Nephron progenitor cell (in vitro differentiated cells): ENCODE results near the gene ZFP91.
A peak's percentile ranks its signal among the peaks of the same experiment; 100 is the strongest.

Source experiments
- DNase-seq: peaks from one replicate; pipeline ENCODE4 v3.0.0; 2021
- H3K27ac Mint-ChIP-seq: 2 replicates; pipeline ENCODE4 v1.8.0; 2021; ENCODE audit warnings: mild to moderate bottlenecking, moderate library complexity, mixed read lengths
- H3K27me3 Mint-ChIP-seq: 2 replicates; pipeline ENCODE4 v1.8.0; 2021; ENCODE audit warnings: mild to moderate bottlenecking, low read depth, mixed read lengths; ENCODE audit not compliant: poor library complexity
- H3K36me3 Mint-ChIP-seq: 2 replicates; pipeline ENCODE4 v1.8.0; 2021; ENCODE audit warnings: low read depth, mixed read lengths
- H3K4me1 Mint-ChIP-seq: 2 replicates; pipeline ENCODE4 v1.8.0; 2021; ENCODE audit warnings: mixed read lengths
- H3K4me3 Mint-ChIP-seq: 2 replicates; pipeline ENCODE4 v1.8.0; 2021; ENCODE audit warnings: mild to moderate bottlenecking, moderate library complexity, mixed read lengths
- H3K9me3 Mint-ChIP-seq: 2 replicates; pipeline ENCODE4 v1.8.0; 2021; ENCODE audit warnings: mild to moderate bottlenecking, moderate library complexity, mixed read lengths
- CTCF ChIP-seq: fragments of 200-600 bp; sonication (generic); IDR thresholded peaks from 2 replicates; pipeline ENCODE4 v1.5.0; 2021; ENCODE audit warnings: antibody characterized with exemption

Gene ZFP91

DNA sequence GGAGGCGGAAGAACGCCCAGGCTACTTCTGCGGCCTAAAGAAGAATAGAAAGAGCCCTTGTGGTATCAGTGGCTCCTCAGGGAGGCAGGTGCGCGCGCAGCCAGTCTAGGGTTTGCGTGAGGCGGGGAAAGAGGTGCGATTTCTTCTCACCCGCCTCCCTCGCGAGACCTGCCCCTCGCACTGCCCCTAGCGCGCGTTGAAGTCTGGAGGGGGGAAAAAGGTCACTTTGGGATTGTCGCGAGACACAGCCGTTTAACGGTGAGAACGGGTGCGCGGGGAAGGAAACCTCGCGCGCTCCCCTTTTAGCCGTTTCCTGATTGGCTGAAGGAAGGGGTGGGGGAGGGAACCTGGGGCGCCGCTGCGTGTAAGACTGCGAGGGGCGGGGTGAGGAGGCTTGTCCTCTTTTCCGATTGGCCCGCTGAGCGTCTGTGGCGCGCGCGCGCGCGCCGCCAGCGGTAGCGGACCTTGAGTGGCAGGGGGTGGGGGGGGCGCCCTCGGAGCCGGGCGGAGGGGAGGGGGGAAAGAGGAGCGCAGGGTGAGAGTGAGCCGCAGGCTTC lies at the start of gene ZFP91:
TSS of gene ZFP91 (plus strand) at position 429 of the 557 bp plus-strand sequence. CDS start 219 bp downstream, outside the sequence.
- H3K9me3 Mint-ChIP-seq: no peaks in the 10 kb centered on the region
- H3K4me1 Mint-ChIP-seq: peaks cover 63% of the 10 kb centered on the region
- peak within 1 kb of the TSS; percentile 100 for H3K27ac Mint-ChIP-seq
- no peaks in the 10 kb centered on the region for H3K36me3 Mint-ChIP-seq
- DNase-seq: peak; percentile 95
- peaks cover 5% of the 10 kb centered on the region for H3K27me3 Mint-ChIP-seq
- H3K4me3 Mint-ChIP-seq: peak within 1 kb of the TSS; percentile 97
- no peak for TF ChIP-seq CTCF

GRCh38 chr11:58530236-58530635 lies 48.6 kb upstream of the ZFP91 start:
- peaks cover 23% of the 10 kb centered on the region for H3K9me3 Mint-ChIP-seq
- TF ChIP-seq CTCF: no peak
- DNase-seq: no peak
- H3K4me1 Mint-ChIP-seq: no peaks in the 10 kb centered on the region
- H3K27me3 Mint-ChIP-seq: no peaks in the 10 kb centered on the region
- no peak overlapping the region for H3K27ac Mint-ChIP-seq
- peaks cover 56% of the 10 kb centered on the region for H3K36me3 Mint-ChIP-seq
- no peak overlapping the region for H3K4me3 Mint-ChIP-seq

- H3K27ac Mint-ChIP-seq: no peak overlapping the region
- no peak overlapping the region for H3K4me3 Mint-ChIP-seq
- DNase-seq: no peak
- H3K9me3 Mint-ChIP-seq: peaks cover 38% of the 10 kb centered on the region
- peaks cover 67% of the 10 kb centered on the region for H3K36me3 Mint-ChIP-seq
- no peaks in the 10 kb centered on the region for H3K4me1 Mint-ChIP-seq
- H3K27me3 Mint-ChIP-seq: no peaks in the 10 kb centered on the region
- no peak for TF ChIP-seq CTCF
Observed at GRCh38 chr11:58531865-58532341, 47.0 kb upstream of the ZFP91 start.

DNA sequence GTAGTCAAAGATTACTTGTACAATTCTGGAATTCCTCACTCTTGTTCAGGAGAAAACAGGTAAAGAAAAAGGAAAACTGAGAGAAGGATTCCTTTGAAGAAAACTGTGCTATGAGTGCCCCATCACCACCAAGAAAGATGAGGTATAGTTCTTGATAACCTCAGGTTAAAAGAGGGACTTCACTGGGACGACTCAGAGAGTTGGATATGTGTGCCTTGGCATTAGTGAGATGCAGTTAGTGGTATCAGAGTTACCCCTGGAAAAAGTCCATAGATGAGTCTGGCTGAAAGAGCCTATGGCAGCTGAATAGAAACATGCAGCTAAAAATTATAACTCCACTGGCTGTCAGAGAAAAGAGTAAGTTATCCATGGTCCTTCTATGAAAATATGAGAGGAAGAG lies 32.0 kb upstream of the ZFP91 start:
- no peak for TF ChIP-seq CTCF
- Mint-ChIP-seq H3K27ac (no peak overlapping the region), H3K27me3 (no peaks in the 10 kb centered on the region), H3K9me3 (no peaks in the 10 kb centered on the region), H3K4me3 (no peak overlapping the region), H3K36me3 (peaks cover 45% of the 10 kb centered on the region), H3K4me1 (no peaks in the 10 kb centered on the region)
- DNase-seq: no peak

- Mint-ChIP-seq H3K27ac (no peak overlapping the region), H3K36me3 (peaks cover 49% of the 10 kb centered on the region), H3K9me3 (no peaks in the 10 kb centered on the region), H3K27me3 (no peaks in the 10 kb centered on the region), H3K4me3 (no peak overlapping the region), H3K4me1 (no peaks in the 10 kb centered on the region)
- TF ChIP-seq CTCF: no peak
- no peak for DNase-seq
Observed at GRCh38 chr11:58549644-58550043, 29.2 kb upstream of the ZFP91 start.

- Mint-ChIP-seq H3K9me3 (no peaks in the 10 kb centered on the region), H3K27ac (no peak overlapping the region), H3K4me3 (no peak overlapping the region), H3K4me1 (peaks cover 7% of the 10 kb centered on the region), H3K36me3 (no peaks in the 10 kb centered on the region), H3K27me3 (peaks cover 2% of the 10 kb centered on the region)
- no peak for DNase-seq
- TF ChIP-seq CTCF: no peak
Observed at GRCh38 chr11:58560842-58561241, 18.0 kb upstream of the ZFP91 start.
